GM12801 (cell line): Measurements from ENCODE around the gene LAMTOR5.

Experiments
- TF ChIP-seq, protein P1 (sequence below): IDR thresholded peaks from one replicate; pipeline ENCODE4 v1.5.1; 2011; ENCODE audit warnings: control low read depth; ENCODE audit not compliant: insufficient read length; ENCODE audit errors: extremely low read depth

Gene LAMTOR5

GRCh38 chr1:110449661-110450651 is 42.5 kb upstream of the LAMTOR5 start:
- TF ChIP-seq, protein P1, sequence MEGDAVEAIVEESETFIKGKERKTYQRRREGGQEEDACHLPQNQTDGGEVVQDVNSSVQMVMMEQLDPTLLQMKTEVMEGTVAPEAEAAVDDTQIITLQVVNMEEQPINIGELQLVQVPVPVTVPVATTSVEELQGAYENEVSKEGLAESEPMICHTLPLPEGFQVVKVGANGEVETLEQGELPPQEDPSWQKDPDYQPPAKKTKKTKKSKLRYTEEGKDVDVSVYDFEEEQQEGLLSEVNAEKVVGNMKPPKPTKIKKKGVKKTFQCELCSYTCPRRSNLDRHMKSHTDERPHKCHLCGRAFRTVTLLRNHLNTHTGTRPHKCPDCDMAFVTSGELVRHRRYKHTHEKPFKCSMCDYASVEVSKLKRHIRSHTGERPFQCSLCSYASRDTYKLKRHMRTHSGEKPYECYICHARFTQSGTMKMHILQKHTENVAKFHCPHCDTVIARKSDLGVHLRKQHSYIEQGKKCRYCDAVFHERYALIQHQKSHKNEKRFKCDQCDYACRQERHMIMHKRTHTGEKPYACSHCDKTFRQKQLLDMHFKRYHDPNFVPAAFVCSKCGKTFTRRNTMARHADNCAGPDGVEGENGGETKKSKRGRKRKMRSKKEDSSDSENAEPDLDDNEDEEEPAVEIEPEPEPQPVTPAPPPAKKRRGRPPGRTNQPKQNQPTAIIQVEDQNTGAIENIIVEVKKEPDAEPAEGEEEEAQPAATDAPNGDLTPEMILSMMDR: no peak

- TF ChIP-seq, protein P1: no peak
These were observed 37.1 kb upstream of the LAMTOR5 start for GRCh38 chr1:110444561-110444960.

DNA sequence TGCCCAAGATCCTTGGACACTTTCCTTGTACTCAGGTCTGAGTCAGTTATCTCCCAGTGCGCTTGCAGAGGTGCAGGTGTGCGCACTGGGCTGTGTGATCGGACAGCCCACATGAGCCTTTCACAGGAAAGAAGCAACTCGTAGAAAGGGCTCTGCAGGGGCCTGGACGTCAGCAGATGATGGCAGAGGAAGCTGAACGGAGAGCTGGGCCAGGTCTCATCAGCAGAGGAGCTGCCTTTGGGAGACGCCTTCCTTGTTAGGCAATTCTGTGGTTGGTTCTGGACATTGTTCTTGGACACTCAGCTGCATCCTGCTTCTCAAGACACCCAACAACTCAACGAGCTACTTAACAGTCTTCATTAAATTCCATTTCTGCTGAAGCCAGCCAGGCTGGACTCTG is 36.0 kb upstream of the LAMTOR5 start:
- TF ChIP-seq, protein P1: no peak

DNA sequence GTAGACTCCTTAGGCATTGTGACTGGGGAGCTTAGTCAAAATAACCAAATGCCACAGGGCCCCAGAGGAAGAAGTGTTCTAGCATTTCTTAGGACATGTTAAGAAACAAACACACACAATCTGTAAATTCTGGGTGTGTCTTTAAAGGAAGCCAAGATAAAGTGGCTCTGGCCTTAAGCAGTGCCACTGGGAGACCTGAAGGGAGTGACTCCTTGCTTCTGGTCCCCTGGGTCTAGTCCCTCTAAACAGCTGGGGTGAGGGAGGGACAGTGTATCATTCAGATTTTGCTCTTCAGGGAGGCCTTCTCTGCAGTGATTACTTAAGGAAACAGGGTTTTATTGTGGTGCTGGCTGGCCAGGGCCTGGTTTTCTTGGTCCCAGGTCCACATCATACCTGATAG is 34.4 kb upstream of the LAMTOR5 start:
- TF ChIP-seq, protein P1: no peak

DNA sequence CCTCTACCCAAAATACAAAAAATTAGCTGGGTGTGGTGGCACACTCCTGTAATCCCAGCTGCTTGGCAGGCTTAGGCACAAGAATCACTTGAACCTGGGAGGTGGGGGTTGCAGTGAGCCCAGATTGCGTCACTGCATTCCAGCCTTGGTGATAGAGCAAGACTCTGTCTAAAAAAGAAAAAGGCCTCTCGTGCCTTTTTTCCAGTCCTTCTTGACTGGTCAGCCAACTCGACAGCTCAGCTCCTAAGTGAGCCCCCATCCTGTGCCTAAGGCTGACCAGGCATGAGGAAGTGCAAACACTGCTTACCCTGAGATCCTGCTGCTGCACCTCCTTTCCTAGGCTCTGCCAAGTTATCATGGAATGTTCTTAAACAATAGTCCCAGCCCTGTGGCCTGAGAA is 33.4 kb upstream of the LAMTOR5 start:
- TF ChIP-seq, protein P1: no peak

GRCh38 chr1:110438893-110439292 is 31.4 kb upstream of the LAMTOR5 start:
- TF ChIP-seq, protein P1: no peak

GRCh38 chr1:110436635-110437034 is 29.1 kb upstream of the LAMTOR5 start:
- TF ChIP-seq, protein P1: no peak
